Stimulated activated CD8-positive, alpha-beta memory T cell treated with anti-CD3 and anti-CD28 coated beads, Interleukin-7, amount 100 ng/mL, for 24 hours (primary cell): ENCODE results near the gene CYP2A6.
A peak's percentile ranks its signal among the peaks of the same experiment; 100 is the strongest.
"Not testable (repeated sequence)": the region's sequence is repeated elsewhere in the genome, so short reads cannot be mapped to it uniquely, and the experiment has no call there.

Experiments
- DNase-seq: peaks from one replicate; pipeline ENCODE4 v3.0.0-alpha.2; 2020; ENCODE audit warnings: low read depth

CYP2A6 gene

DNA sequence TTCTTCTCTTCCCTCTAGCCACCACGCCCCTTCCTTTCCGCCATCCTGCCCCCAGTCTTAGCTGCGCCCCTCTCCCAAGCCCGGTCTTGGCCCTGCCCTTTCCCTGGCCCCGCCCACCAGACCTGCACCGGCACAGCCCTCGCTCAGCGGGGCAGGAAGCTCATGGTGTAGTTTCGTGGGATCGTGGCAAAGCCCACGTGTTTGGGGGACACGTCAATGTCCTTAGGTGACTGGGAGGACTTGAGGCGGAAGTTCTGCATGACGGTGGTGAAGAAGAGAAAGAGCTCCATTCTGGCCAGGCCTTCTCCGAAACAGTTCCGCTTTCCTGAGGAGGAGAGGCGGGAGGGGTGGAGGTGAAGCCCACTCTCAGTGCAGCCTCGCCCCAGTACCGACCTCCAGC, 6.6 kb downstream of the CYP2A6 start:
- DNase-seq: peak; percentile 31

DNA sequence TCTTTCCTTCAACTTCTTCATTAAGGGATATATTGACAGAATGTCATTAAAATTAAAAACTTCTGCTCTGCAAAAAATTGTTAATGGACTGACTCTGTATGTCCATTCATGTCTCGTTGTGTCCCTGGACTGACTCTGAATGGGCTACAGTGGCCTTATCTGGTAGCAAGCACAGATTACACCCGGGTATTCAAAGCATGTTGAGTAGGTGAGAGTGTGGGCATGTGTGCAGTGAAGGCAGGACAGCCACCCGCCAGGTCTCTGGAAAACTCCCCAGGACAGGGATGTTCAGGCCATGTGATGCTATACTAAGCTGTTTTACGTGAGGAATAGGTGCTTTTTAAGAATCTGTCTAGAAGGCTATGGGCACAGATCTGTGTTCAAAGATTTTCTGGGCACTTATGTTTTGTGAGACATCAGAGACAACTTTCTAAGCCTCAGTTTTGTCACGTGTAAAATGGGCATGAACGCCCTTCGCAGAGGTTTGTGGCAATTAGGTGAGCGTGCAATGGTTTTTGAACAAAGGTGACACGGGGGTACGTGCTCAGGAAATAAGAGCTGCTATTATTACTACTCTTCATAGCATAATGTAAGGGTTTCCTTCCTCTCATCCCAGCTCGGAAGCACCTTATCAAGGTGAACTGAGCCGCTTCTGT, 7.1 kb downstream of the CYP2A6 start:
- not testable (repeated sequence) for DNase-seq

DNA sequence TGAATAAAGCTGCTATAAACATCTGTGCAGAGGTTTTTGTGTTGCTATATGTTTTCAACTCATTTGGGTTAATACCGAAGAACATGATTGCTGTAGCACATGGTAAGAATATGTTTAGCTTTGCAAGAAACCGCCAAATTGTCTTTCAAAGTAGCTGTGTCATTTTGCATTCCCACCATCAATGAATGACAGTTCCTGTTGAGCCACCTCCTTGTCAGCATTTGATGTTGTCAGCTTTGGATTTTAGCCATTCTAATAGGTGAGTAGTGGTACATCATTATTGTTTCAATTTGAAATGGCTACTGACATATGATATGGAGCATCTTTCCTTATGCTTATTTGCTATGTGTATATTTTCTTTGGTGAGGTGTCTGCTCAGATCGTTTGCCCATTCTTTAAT, 8.2 kb downstream of the CYP2A6 start:
- DNase-seq: not testable (repeated sequence)

DNA sequence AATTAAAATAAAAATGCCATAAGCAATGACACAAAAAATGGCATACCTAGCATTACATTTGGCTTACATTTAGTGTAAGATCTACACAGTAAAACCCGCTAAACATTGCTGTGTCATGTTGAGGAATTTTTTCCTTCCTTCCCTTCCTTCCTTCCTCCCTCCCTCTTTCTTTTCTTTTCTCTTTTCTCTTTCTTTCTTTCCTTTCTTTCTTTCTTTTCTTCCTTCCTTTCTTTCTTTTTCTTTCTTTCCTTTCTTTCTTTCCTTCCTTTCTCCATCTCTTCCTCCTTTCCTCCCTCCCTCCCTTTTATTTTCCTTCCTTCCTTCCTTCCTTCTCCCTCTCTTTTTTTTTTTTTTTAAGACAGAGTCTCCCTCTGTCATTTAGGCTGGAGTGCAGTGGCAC, 11.8 kb downstream of the CYP2A6 start:
- not testable (repeated sequence) for DNase-seq

DNA sequence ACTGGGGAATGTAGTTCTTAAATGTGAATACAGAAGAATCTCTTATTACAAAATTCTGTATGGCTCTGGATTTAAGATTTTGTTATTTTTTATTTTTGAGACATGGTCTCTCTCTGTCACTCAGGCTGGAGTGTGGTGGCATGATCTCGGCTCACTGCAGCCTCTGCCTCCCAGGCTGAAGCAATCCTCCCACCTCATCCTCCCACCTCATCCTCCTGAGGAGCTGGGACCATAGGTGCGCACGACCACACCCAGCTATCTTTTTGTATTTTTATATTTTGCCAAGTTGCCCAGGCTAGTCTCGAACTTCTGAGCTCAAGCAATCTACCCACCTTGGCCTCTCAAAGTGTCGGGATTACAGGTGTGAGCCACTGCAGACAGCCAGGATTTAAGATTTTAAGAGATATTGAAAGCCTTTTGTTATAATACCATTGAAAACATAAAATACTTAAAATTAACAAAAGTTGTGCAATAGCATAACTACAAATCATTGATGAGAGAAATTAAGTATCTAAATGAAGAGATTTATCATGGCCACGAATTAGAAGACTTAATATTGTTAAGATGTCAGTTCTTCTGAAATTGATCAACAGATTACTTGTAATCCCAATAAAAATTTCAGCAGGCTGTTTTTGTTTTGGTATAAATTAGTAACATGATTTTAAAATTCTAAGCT, 13.4 kb downstream of the CYP2A6 start:
- DNase-seq: no peak

DNA sequence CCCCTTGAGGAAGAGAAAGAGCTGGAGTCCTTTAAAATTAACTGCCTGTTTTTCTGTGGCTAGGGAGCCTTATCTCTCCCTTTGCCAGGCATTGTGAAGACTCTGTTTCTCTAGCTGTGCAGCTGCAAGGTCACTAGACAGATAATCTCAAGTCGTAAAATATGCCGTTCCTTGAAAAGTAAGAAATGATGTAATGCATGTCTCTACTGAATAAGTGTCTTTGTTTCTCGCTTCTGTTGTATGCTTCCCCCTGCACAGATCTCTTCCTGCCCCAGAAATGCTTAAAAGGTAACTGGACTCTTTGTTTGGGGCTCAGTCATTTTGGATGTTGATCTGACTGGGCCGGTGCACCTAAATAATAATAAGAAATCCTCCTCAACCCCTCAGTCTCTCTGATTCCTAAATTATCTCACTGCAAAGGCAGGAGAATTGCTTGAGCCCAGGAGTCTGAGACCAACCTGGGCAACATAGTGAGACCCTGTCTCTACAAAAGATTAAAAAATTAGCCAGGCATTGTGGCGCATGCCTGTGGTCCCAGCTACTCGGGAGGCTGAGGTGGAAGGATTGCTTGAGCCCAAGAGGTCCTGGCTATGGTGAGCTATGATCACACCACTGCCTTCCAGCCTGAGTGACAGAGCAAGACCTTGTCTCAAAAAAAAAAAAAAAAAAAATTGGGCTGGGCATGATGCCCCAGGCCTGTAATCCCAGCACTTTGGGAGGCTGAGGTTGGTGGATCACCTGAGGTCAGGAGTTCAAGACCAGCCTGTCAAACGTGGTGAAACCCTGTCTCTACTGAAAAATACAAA, 16.3 kb downstream of the CYP2A6 start:
- not testable (repeated sequence) for DNase-seq

DNA sequence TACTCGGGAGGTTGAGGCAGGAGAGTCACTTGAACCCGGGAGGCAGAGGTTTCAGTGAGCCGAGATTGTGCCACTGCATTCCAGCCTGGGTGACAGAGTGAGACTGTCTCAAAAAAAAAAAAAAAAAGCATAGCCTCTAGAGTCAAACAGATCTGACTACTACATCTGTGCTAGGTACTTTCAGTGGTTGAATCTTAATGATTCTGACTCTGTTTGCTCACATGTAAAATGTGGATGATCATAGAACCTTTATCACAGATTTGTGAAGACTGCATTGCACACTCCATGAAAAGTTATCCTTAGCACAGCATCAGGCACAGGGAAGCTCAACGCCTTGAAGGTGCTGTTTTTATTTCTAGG, 17.8 kb downstream of the CYP2A6 start:
- not testable (repeated sequence) for DNase-seq

DNA sequence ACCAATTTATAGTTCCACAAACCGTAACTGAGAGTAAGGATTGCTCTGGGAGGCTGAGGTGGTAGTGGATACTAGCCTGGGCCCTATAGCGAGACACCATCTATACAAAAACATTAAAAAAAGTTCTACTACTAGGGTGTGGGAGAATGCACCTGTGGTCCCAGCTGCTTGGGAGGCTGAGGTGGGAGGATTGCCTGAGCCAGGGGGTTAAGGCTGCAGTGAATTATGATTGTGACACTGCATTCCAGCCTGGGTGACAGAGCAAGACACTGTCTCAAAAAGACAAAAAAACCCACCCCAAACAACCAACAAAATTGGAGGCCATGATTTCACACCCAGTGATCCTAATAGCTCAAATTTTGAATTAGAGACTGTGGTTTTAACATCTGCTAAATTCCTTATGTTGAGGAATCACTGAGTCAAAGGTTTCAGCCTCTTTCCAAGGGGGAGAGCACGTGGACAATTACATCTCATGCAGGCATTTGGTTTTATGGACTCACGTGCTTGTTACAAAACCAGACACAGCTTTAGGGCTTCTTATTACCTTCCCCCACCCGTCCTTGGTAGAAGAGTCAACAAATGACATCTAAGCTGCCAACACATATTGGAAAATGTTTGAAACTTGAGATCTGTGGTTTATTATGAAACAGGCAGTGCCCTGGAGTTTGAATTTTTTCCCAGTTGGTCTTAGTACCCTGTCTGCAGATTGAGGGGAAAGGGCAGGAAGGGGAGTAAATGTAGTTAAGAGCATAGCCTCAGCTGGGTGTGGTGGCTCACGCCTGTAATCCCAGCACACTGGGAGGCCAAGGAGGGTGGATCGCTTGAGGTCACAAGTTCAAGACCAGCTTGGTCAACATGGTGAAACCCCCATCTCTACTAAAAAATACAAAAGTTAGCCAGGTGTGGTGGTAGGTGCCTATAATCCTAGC, 18.5 kb downstream of the CYP2A6 start:
- DNase-seq: no peak

DNA sequence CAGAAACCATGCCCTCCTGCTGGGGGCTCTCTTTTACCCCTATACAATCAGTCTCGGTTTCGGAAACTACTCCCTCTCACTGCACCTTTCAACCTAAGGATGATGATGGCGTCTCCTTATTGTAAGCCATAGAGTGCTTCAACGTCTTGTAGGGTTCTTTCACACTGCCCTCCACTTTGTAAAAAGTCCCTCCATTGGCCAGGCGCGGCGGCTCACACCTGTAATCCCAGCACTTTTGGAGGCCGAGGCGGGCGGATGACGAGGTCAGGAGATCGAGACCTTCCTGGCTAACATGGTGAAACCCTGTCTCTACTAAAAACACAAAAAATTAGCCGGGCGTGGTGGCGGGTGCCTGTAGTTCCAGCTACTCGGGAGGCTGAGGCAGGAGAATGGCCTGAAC, 19.5 kb downstream of the CYP2A6 start:
- DNase-seq: not testable (repeated sequence)

DNA sequence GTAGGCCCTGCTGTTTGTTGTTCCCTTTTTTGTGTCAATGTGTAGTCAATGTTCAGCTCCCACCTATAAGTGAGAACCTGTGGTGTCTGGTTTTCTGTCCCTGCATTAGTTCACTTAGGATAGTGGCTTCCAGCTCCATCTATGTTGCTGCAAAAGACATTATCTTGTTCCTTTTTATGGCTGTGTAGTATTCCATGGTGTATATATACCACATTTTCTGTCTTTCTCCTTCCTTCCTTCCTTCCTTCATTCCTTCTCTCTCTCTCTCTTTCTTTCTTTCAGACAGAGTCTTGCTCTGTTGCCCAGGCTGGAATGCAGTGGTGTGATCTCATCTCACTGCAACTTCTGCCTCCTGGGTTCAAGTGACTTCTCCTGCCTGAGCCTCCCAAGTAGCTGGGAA, 21.0 kb downstream of the CYP2A6 start:
- DNase-seq: no peak

DNA sequence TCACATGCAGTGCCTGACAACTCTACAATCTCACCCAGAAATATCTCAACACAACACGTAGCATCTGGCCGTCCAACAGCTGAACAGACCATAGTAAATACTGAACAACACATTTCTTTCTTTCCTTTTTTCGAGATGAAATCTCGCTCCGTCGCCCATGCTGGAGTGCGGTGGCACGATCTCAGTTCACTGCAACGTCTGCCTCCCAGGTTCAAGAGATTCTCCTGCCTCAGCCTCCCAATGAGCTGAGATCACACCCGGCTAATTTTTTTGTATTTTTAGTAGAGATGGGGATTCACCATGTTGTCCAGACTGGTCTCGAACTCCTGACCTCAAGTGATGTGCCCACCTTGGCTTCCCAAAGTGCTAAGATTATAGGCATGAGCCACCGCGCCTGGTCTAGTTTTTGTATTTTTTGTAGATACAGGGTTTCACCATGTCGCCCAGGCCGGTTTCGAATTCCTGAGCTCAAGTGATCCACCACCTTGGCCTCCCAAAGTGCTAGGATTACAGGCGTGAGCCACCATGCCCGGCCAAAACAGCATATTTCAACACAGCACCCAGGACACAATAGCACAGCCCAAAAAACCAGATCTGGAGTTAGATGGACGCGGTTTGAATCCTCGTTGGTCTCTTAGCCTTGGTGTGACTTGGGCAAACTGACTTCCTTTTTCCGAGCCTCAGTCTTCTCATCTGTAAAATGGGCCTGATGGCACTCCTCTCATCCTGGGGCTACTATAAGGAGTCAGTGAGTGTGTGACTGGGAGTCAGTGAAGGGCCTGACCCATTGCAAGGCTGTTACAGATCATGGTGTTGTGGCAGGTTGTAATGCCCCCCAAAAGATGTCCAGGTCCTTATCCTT, 22.6 kb downstream of the CYP2A6 start:
- no peak for DNase-seq

DNA sequence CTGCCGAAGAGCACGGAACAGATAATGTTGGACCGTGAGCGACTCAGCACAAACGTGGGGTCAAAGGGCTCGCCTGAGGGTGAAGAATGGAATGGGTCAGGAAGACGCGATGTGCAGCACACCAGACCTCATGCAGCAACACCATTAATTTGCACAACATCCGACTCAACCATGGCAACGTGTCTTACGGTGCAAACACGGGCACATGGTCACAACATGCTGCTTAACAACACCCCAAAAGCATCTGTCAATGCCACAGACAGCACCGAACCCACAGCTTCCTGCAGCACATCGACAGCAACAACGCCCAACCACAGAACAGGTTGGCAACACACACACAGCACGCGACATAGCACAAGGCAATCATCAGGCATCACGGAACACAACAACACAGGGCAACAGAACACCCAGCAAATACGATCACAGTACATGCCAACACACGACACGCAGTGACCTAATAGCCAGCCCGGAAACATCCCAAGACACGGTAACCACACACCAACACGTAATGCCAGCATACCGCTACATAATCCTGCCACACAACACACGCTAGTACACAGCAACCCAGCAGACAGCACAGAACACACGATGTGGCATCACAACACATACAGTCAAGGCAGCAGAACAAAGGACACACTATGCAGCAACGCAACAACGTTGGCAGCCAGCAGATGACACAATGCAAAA, 23.4 kb downstream of the CYP2A6 start:
- DNase-seq: not testable (repeated sequence)

DNA sequence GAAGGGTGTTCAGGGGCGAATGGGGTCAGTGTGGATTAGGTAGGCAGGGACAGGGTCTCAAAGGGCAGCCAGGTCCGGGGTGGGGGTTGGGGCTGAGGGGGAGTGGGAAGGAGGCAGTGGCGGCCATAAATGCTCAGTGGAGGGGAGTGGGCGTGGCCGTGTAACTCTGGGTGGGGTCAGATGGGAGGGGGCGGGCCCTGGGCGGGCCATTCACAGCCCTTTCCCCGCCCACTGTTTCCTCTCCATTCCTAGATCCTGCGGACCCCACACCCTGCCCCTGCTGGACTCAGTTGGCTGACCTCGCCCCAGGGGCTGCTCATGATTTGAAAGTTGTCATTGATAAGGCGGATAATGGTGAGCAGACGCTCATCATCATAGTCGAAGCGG, 23.9 kb downstream of the CYP2A6 start:
- not testable (repeated sequence) for DNase-seq

DNA sequence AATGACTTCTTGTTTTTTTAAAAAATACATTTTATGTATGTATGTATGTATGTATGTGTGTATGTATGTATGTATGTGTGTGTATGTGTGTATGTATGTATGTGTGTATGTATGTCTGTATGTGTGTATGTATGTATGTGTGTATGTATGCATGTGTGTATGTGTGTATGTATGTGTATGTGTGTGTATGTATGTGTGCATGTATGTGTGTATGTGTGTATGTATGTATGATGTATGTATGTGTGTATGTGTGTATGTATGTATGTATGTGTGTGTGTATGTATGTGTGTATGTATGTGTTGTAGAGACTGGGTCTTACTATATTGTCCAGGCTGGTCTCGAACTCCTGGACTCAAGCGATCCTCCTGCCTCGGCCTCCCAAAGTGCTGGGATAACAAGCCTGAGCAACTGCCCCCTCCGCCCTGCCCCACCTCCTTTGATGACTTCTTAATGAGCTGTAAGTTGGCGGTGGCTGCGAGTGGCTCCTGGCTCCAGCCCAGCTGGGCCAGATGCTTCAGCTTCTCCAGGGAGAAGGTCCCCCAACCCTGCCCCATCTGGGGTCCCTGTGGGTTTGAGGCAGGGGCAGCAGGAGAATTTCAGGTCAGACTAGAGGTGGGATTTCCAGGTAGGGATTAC, 24.7 kb downstream of the CYP2A6 start:
- not testable (repeated sequence) for DNase-seq

DNA sequence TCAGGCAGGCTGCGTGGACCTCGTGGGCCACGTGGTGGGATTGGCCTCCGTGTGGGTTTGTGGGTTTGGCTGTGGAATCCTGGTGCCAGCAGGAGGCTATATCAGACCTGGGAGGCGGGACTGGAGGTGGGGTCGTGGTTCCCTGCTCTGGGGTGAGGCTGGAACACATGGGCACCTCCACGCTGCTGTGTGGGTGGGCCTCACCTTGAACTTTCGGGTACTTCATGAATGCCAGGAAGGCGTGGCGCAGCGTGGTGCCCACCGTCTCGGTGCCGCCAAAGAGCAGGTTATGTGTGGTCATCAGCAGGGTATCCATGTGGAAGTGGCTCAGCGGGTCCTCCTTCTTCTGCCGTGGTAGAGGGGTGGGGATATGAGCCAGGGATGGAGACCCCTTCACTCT, 25.3 kb downstream of the CYP2A6 start:
- not testable (repeated sequence) for DNase-seq

DNA sequence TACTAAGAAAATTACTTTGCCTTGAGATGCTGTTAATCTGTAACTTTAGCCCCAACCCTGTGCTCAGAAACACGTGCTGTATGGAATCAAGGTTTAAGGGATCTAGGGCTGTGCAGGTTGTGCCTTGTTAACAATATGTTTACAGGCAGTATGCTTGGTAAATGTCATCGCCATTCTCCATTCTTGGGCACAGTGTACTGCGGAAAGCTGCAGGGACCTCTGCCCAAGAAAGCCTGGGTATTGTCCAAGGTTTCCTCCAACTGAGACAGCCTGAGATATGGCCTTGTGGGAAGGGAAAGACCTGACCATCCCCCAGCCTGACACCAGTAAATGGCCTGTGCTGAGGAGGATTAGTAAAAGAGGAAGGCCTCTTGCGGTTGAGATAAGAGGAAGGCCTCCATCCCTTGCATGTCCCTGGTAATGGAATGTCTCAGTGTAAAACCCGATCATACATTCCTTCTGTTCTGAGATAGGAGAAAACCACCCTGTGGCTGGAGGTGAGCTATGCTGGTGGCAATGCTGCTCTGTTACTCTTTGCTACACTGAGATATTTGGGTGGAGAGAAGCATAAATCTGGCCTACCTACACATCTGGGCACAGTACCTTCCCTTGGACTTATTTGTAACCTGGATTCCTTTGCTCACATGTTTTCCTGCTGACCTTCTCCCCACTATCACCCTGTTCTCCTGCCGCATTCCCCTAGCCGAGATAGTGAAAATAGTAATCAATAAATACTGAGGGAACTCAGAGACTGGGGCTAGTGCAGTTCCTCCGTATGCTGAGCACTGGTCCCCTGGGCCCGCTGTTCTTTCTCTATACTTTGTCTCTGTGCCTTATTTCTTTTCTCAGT, 27.3 kb downstream of the CYP2A6 start:
- DNase-seq: not testable (repeated sequence)

DNA sequence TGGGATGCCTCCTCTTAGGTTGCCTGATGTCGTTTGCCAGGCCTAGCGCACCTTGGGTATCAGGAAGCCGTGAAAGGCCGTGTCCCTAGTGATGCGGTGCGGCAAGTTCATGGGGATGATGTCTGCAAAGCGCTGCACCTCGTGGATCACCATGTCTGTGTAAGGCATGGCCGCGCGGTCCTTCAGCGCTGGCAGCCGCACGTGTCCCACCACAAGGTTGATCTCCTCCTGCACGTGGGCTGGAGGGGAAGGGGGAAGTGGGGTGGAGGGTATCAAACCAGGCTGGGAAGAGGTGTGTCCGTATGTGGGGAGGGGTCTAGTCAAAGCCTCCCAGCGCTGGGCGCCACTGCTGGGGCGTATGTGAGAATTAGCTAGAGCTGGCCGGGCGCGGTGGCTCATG, 28.1 kb downstream of the CYP2A6 start:
- DNase-seq: no peak

DNA sequence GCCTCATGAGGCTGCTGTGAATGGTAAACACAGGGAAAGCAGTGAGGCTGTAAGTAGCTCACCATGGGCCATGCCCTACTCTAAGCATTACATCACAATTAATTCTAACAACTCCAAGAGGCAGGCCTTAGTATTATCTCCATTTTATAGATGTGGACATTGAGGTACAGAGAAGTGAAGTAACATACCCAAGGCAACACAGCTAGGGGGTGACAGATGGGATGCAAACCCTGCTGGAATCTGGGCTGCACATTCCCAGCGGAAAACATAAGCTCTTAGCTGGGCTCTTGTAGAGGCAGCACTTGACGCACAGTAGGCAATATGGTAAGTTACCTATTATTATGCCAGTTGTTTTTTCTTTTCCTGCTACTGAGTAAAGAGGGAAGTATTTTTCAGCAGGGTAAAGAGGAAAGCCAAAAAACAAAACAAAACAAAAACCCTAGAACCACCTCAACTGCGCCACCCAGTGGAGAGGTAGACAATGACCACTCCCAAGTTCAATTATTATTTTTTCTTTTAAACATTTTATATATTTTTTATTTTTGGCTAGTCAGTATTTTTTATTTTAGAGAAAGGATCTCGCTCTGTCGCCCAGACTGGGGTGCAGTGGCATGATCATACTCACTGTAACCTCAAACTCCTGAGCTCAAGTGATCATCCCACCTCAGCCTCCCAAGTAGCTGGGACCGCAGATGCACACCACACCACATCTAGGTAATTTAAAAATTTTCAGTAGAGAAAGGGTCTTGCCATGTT, 30.6 kb downstream of the CYP2A6 start:
- DNase-seq: not testable (repeated sequence)
